Muscle layer of duodenum (tissue), 2 donors: ENCODE data around the gene NOTCH2.
"Not testable (repeated sequence)": the region's sequence is repeated elsewhere in the genome, so short reads cannot be mapped to it uniquely, and the experiment has no call there.

ENCODE experiments used
- H3K27ac ChIP-seq: one replicate; pipeline ENCODE4 v1.7.0; 2013; ENCODE audit warnings: mild to moderate bottlenecking, low read length
- H3K27me3 ChIP-seq: one replicate; pipeline ENCODE4 v1.7.0; 2013; ENCODE audit warnings: low read depth, mild to moderate bottlenecking, control low read depth, low read length
- H3K36me3 ChIP-seq, 2 donors: one replicate each; pipeline ENCODE4 v1.7.0; 2013; ENCODE audit warnings: low read length in 2 of 2, control low read depth in 1 of 2, mild to moderate bottlenecking in 1 of 2; ENCODE audit not compliant: insufficient read depth in 2 of 2, control insufficient read depth in 1 of 2
- H3K4me1 ChIP-seq, 2 donors: one replicate each; pipeline ENCODE4 v1.7.0; 2013; ENCODE audit warnings: low read length in 2 of 2, mild to moderate bottlenecking in 2 of 2, control low read depth in 1 of 2, moderate library complexity in 1 of 2; ENCODE audit not compliant: insufficient read depth in 2 of 2, control insufficient read depth in 1 of 2
- H3K4me3 ChIP-seq, 2 donors: one replicate each; pipeline ENCODE4 v1.7.0; 2013; ENCODE audit warnings: low read length in 2 of 2, low read depth in 1 of 2, mild to moderate bottlenecking in 1 of 2
- H3K9me3 ChIP-seq, 2 donors: one replicate each; pipeline ENCODE4 v1.7.0; 2013; ENCODE audit warnings: low read length in 2 of 2, control low read depth in 1 of 2, mild to moderate bottlenecking in 1 of 2; ENCODE audit not compliant: control insufficient read depth in 1 of 2
- donor health status: healthy.

NOTCH2 gene

GRCh38 chr1:120069067-120069919, at the start of gene NOTCH2:
NOTCH2 (minus strand) TSS chr1:120069662; CDS start chr1:120069406, 256 bp downstream.
- not testable (repeated sequence) for H3K36me3 ChIP-seq

DNA sequence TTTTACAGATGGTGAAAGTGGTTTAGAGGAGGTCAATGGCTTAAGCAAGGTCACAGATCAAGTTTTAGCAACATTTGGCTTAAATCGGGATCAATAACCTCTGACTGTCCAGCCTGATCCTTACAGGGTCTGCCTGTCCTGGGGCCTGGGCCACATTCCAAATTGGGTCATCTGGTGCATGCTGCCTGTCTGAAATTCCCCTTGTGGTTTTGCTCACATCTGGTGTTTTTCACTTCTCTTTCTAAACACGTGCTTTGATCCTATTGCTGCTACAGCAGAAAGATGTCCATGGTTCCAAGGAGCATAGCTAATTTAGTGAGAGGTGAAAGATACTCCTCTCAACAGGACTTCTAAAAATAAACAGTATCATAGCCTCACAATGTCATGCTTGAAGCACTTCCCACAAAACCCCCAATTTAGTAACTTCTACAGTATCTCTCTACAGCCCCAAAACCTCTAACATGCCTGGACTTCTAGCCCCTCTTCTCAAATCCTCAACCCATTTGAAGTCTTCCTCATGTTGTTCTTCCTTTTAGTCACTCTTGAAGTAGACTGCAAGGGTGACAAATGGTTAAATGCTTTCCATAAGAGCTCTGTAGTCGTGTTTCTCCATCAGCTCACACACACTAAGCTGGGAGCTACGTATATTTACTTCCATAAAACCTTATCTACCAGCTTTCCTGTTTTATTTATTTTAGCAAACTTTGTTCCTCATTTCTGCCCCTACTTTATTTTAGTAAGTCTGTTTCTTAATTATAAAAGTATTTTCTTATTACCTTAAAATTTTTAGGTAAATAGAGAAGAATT, 48.1 kb upstream of the NOTCH2 start:
- not testable (repeated sequence) for H3K4me3 ChIP-seq, H3K9me3 ChIP-seq, H3K27ac ChIP-seq, H3K36me3 ChIP-seq, H3K4me1 ChIP-seq, H3K27me3 ChIP-seq

More at GRCh38 chr1:120069067-120069919, at the start of gene NOTCH2:
- H3K4me3 ChIP-seq: peak within 1 kb of the TSS in 1 of 2 donors; percentile 55
- H3K9me3 ChIP-seq, H3K27ac ChIP-seq, H3K4me1 ChIP-seq, H3K27me3 ChIP-seq: not testable (repeated sequence)

- not testable (repeated sequence) for H3K9me3 ChIP-seq, H3K27me3 ChIP-seq, H3K4me3 ChIP-seq, H3K27ac ChIP-seq, H3K36me3 ChIP-seq, H3K4me1 ChIP-seq
These were observed 46.6 kb upstream of the NOTCH2 start for GRCh38 chr1:120116094-120116493.

DNA sequence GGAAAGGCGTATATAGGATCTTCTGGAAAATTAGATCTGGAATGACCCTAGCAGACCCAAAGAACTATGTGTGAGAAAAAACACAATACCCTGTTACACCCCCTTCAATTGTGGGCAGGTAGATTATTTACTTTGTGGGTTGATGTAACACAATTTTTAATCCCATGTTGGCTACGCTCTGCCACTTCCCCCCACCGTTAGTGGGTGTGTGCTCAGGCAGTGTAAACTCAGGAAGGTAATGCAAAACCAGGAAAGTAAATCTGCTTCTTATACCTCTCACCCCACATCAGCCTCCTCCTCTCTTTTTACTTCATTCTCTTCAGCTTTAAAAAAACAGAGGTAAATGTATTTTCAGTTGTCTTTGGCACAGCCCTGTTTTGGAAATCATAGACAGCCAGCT, 43.7 kb upstream of the NOTCH2 start:
- not testable (repeated sequence) for H3K4me1 ChIP-seq, H3K27ac ChIP-seq, H3K27me3 ChIP-seq, H3K4me3 ChIP-seq, H3K36me3 ChIP-seq, H3K9me3 ChIP-seq

DNA sequence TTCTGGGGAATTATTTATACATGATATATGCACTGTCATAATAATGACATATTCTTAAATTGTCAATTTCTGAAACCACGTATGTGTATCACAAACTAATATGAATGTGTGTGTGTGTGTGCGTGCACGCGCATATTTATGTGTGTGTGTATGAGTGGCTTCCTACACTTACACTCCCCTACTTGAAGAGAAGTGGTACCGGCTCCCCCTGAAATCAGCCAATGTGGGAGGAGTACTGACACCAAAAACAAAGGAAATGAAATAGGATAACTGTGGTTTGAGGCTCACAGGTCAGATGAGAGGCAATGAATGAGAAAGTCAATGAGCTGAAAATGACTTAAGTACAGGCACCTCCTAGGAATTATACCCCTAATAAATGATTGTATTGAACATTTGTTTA, 42.8 kb upstream of the NOTCH2 start:
- not testable (repeated sequence) for H3K27ac ChIP-seq, H3K27me3 ChIP-seq, H3K4me3 ChIP-seq, H3K4me1 ChIP-seq, H3K36me3 ChIP-seq, H3K9me3 ChIP-seq

DNA sequence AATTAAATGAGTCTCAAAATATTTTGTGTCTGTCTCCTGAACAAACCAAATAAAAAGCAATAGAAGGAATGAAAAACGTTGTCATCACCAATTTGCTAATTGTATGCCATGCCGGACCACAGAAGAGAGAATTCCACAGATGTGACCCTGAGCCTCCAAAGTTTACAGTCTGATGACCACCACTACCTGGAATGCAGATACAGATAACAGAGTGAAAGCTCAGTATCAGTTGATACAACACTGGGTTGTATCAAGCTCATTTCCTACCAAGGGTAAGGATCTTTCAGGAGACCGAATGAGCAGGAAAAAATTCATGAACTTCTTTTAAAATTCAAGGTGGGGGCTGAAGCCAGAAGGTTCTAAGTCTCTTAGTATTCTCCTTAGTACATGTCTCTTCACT, 42.3 kb upstream of the NOTCH2 start:
- H3K36me3 ChIP-seq, H3K4me1 ChIP-seq, H3K27ac ChIP-seq, H3K9me3 ChIP-seq, H3K4me3 ChIP-seq, H3K27me3 ChIP-seq: not testable (repeated sequence)

GRCh38 chr1:120111008-120111407, 41.5 kb upstream of the NOTCH2 start:
- H3K4me1 ChIP-seq, H3K9me3 ChIP-seq, H3K36me3 ChIP-seq, H3K4me3 ChIP-seq, H3K27ac ChIP-seq, H3K27me3 ChIP-seq: not testable (repeated sequence)

DNA sequence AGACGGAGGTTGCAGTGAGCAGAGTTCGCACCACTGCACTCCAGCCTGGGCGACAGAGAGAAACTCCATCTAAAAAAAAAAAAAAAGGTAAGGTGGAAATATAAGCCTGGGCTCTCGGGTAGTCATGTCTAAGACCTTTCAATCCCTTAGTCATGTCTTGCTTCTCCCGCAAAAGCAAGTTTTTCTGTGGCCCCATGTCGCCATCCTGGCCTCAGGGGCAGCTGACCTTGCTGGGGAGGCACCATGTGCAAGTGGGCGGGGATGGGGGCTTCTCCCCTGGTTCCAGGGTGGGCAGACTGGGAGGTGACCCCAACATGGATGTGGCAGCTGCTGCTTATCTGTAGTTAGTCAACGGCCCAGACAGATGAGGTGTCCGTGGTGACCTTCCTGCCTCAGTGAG, 40.2 kb upstream of the NOTCH2 start:
- H3K4me3 ChIP-seq, H3K9me3 ChIP-seq, H3K36me3 ChIP-seq, H3K27me3 ChIP-seq, H3K4me1 ChIP-seq, H3K27ac ChIP-seq: not testable (repeated sequence)

DNA sequence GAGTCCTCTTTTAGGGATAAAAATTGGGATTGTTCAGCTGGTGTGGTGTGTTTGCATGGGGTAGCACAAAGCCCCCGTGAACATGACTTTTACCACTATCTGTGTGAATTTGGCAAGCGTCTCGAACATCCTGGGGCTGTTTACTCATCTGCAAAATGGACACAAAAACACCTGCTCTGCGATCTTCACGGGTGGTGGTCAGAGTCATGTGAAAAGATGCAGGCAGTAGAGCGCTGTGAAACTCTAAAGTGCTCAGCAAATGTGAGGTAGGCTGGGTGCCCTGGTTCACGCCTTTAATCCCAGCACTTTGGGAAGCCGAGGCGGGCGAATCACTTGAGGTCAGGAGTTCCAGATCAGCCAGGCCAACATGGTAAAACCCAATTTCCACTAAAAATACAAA, 39.7 kb upstream of the NOTCH2 start:
- not testable (repeated sequence) for H3K9me3 ChIP-seq, H3K4me1 ChIP-seq, H3K36me3 ChIP-seq, H3K27ac ChIP-seq, H3K27me3 ChIP-seq, H3K4me3 ChIP-seq

- not testable (repeated sequence) for H3K36me3 ChIP-seq, H3K9me3 ChIP-seq
These were observed 35.8 kb upstream of the NOTCH2 start for GRCh38 chr1:120105288-120105687.

DNA sequence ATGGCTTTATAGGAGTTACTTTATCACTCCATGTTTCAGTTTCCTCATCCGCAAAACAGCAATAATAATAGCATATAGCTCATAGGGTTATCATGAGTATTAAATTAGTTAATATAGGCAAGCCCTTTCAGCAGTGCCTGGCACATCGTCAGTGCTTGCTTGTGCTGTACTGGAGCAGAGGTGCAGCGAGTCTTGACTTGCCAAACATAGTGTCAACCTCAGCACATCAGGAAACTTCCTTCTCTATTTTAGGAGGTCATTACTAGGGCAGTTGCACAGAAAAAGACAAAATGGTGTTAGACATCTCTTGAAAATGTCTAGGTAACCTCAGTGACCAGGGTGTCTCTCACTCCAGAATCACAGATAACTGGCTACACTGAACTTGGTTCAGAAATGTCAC, 34.3 kb upstream of the NOTCH2 start:
- H3K4me3 ChIP-seq, H3K9me3 ChIP-seq, H3K27ac ChIP-seq, H3K4me1 ChIP-seq, H3K36me3 ChIP-seq, H3K27me3 ChIP-seq: not testable (repeated sequence)

More at GRCh38 chr1:120105288-120105687, 35.8 kb upstream of the NOTCH2 start:
- H3K27ac ChIP-seq, H3K4me1 ChIP-seq, H3K27me3 ChIP-seq, H3K4me3 ChIP-seq: not testable (repeated sequence)

- not testable (repeated sequence) for H3K36me3 ChIP-seq, H3K27ac ChIP-seq, H3K9me3 ChIP-seq, H3K4me3 ChIP-seq, H3K27me3 ChIP-seq, H3K4me1 ChIP-seq
These were observed 32.1 kb upstream of the NOTCH2 start for GRCh38 chr1:120101593-120101992.
